ENCODE data around the gene ZNF319. TPM values are rescaled to one million over a fixed set of nuclear protein-coding genes. Genes with fewer than 3 reads are reported as not detected.

The ZNF319 gene
- total and polyA plus RNA-seq, 10 of the 15 experiments (the other 5 are each of a cell fraction or from before 2014, with no cell fraction given): 0.29 to 7.4 (median 1.7) TPM

GRCh38 chr16:58042001-58042885 is 41.8 kb upstream of the ZNF319 start:
- in situ Hi-C loops (cut with MboI): no loop called here
- H3K27me3 ChIP-seq (replicated peaks in 1 of 2; ENCODE audit: control insufficient read depth in 2 of 2, insufficient read depth in 2 of 2, low read length in 1 of 2): no peaks in the 10 kb centered on the region
- H3K9me3 ChIP-seq (replicated peaks; ENCODE audit: control insufficient read depth, insufficient read depth, low read length): no peaks in the 10 kb centered on the region
- ChIA-PET POLR2A (no interaction called here), RAD21 (ENCODE audit: unreplicated experiment) (no interaction called here), CTCF (no interaction called here), SMC1A (ENCODE audit: uncharacterized antibody, unreplicated experiment) (no interaction called here)
- no peaks in the 10 kb centered on the region for H3K79me2 ChIP-seq (ENCODE audit: control insufficient read depth, insufficient read depth, low read length)
- intact Hi-C loops (cut with micrococcal nuclease; ENCODE audit: unreplicated experiment): no loop called here
- WGBS (ENCODE audit: insufficient coverage, insufficient replicate concordance, low lambda C conversion rate, missing lambda C conversion rate): 57% methylated on average over 22 of the region's 22 CpGs
- no peak overlapping the region for H3K4me2 ChIP-seq (ENCODE audit: control insufficient read depth, insufficient read depth)
- no peak overlapping the region for H3K27ac ChIP-seq (ENCODE audit: control insufficient read depth, insufficient read depth)
- no peak overlapping the region for H2AFZ ChIP-seq (ENCODE audit: control insufficient read depth, low read depth, low read length)
- no peaks in the 10 kb centered on the region for H3K4me1 ChIP-seq (ENCODE audit: control insufficient read depth, insufficient read depth, low read length)
- H3K4me3 ChIP-seq: no peak overlapping the region
- no peaks in the 10 kb centered on the region for H4K20me1 ChIP-seq (ENCODE audit: control insufficient read depth, insufficient read depth)
- BruUV-seq (replicated peaks): no TSS peak
- H3K36me3 ChIP-seq (ENCODE audit: control insufficient read depth in 2 of 2, insufficient read depth in 2 of 2, low read length in 1 of 2): no peaks in the 10 kb centered on the region
- no peak for FAIRE-seq
- ATAC-seq: peak; percentile 22; the same call in 1 of the 3 replicates
- H3K9ac ChIP-seq (ENCODE audit: control insufficient read depth, insufficient read depth, low read length): no peak overlapping the region
- no peak for TF ChIP-seq SMAD1 (IDR thresholded peaks at IDR 0.05; ENCODE audit: low read depth, partially characterized antibody)
- TF ChIP-seq SRF (IDR thresholded peaks at IDR 0.05; ENCODE audit: low read depth in 2 of 2, low read length in 2 of 2): 0 out of 4 replicates have a peak, but pooled peaks of 1 of the 2 experiments have one; percentile 3
- TF ChIP-seq ZNF207 (IDR thresholded peaks at IDR 0.05; ENCODE audit: borderline replicate concordance): no peak
- no peak for TF ChIP-seq ATF7 (IDR thresholded peaks at IDR 0.05; ENCODE audit: low read depth)
- no peak for DNase-seq (ENCODE audit: low read depth, low spot score)

- Histone ChIP-seq H3K4me2 (ENCODE audit: control insufficient read depth, insufficient read depth) (no peak overlapping the region), H3K9me3 (replicated peaks; ENCODE audit: control insufficient read depth, insufficient read depth, low read length) (no peaks in the 10 kb centered on the region), H3K9ac (ENCODE audit: control insufficient read depth, insufficient read depth, low read length) (no peak overlapping the region), H2AFZ (ENCODE audit: control insufficient read depth, low read depth, low read length) (no peak overlapping the region), H3K27ac (ENCODE audit: control insufficient read depth, insufficient read depth) (no peak overlapping the region), H3K4me1 (ENCODE audit: control insufficient read depth, insufficient read depth, low read length) (no peaks in the 10 kb centered on the region), H4K20me1 (ENCODE audit: control insufficient read depth, insufficient read depth) (no peaks in the 10 kb centered on the region), H3K79me2 (ENCODE audit: control insufficient read depth, insufficient read depth, low read length) (no peaks in the 10 kb centered on the region), H3K4me3 (no peak overlapping the region), H3K27me3 (replicated peaks in 1 of 2; ENCODE audit: control insufficient read depth in 2 of 2, insufficient read depth in 2 of 2, low read length in 1 of 2) (no peaks in the 10 kb centered on the region), H3K36me3 (ENCODE audit: control insufficient read depth in 2 of 2, insufficient read depth in 2 of 2, low read length in 1 of 2) (no peaks in the 10 kb centered on the region)
- ATAC-seq: no peak
- 53% methylated on average over 18 of the region's 18 CpGs for WGBS (ENCODE audit: insufficient coverage, insufficient replicate concordance, low lambda C conversion rate, missing lambda C conversion rate)
- ChIA-PET RAD21 (ENCODE audit: unreplicated experiment) (no interaction called here), CTCF (no interaction called here), SMC1A (ENCODE audit: uncharacterized antibody, unreplicated experiment) (no interaction called here), POLR2A (no interaction called here)
- in situ Hi-C loops (cut with MboI): no loop called here
- no peak for DNase-seq (ENCODE audit: low read depth, low spot score)
- no peak for FAIRE-seq
- TF ChIP-seq USF1 (IDR thresholded peaks at IDR 0.05; ENCODE audit: borderline replicate concordance, extremely low read length, insufficient read depth, low read depth, low read length) (no peak), PAX8 (IDR thresholded peaks at IDR 0.05) (no peak), HSF1 (IDR thresholded peaks at IDR 0.05; ENCODE audit: low read depth, low read length) (no peak), NR2C2 (IDR thresholded peaks at IDR 0.05; ENCODE audit: borderline replicate concordance, control insufficient read depth, insufficient read length, low read depth) (no peak)
- intact Hi-C loops (cut with micrococcal nuclease; ENCODE audit: unreplicated experiment): no loop called here
- no TSS peak for BruUV-seq (replicated peaks)
Observed at GRCh38 chr16:58041628-58041955, 41.1 kb upstream of the ZNF319 start.

Measured in GM12878 (cell line).